HPDE6-E6E7 (cell line): ENCODE results near the gene TLE5.
"Not testable (repeated sequence)": the region's sequence is repeated elsewhere in the genome, so short reads cannot be mapped to it uniquely, and the experiment has no call there.

ENCODE experiments used
- DNase-seq: peaks from one replicate; pipeline ENCODE4 v3.0.0; 2011; ENCODE audit warnings: missing footprints; ENCODE audit errors: extremely low spot score

TLE5 gene

DNA sequence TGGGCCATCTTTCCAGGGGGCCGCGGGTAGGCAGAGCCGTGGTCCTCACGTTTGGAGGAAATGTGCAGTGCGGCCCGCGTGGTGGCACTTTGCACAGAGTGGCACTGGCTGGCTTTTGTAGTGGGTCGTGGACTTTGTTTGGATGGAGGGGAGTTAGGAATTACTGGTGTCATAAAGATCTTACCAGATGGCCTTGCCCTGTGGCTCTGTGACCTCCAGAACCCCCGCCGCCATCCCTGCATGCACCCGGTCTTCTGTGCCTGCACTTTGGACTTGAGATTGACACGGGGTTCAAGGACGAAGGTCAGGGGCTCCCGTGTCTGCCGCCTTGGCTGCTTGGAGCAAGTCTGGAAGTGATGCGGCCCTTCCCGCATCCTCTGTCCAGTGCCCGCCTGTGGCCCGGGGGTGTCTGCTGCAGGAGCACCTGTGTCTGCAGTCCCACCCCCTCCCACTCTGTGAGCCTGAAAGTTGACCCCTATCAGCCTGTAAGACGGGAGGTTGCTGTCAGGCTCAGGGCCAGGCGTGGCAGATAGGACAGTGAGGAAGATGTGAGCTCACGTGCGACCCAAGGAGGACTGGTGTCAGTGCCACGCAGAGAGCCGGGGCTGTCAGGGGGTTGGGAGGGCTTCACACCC, 34.1 kb upstream of the TLE5 start:
- no peak for DNase-seq

GRCh38 chr19:3095441-3096191, 33.3 kb upstream of the TLE5 start:
- DNase-seq: no peak

- DNase-seq: no peak
These were observed 32.5 kb upstream of the TLE5 start for GRCh38 chr19:3094601-3095440.

DNA sequence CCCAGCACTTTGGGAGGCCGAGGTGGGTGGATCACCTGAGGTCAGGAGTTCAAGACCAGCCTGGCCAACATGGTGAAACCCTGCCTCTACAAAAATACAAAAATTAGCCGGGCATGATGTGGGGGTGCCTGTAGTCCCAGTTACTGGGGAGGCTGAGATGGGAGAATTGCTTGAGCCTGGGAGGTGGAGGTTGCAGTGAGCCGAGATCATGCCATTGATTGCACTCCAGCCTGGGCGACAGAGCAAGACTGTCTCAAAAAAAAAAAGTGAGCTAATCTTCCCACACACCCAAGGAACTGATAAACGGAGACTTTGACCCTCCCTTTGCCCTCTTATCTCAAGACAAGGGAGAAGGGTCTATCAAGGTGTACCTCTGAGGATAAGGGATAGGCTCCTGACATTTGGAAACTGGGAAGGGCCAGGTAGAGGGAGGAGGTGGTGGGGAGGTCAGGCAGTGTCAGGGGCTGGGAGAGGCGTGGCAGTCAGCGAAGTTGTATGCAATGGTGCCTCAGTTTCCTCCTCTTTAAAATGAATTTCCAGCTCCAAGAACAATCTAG, 27.1 kb upstream of the TLE5 start:
- not testable (repeated sequence) for DNase-seq

GRCh38 chr19:3087769-3088168, 25.5 kb upstream of the TLE5 start:
- DNase-seq: no peak

DNA sequence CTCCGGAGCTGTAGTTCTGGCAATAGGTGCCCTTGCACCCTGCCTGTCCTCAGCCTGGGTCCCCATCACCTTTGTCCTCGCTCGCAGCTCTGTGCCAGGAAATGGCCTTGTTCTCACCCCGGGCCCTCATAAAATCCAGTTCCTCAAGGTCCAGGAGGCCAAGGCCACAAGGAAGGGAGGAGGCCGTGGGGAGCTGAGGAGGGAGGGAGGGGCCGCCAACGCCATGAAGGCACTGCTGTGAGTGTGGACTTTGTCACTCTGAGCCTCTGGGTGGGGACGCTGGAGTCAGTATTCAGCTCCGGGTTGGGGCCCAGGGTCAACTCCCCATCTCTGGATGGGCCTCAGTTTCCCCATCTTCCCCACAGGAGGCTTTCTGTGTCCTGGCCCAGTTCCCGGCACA, 22.6 kb upstream of the TLE5 start:
- DNase-seq: no peak

DNA sequence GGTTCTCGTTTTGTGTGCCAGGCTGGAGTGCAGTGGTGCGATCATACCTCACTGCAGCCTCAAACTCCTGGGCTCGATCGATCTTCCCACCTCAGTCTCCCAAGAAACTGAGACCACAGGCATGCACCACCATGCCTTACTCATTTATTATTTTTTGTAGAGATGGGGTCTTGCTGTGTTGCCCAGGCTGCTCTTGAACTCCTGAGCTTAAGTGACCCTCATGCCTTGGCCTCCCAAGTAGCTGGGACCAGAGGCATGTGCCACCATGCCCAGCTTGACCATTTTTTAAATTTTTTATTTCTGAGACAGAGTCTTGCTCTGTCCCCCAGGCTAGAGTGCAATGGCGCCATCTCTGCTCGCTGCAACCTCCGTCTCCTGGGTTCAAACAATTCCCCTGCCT, 21.7 kb upstream of the TLE5 start:
- DNase-seq: no peak

DNA sequence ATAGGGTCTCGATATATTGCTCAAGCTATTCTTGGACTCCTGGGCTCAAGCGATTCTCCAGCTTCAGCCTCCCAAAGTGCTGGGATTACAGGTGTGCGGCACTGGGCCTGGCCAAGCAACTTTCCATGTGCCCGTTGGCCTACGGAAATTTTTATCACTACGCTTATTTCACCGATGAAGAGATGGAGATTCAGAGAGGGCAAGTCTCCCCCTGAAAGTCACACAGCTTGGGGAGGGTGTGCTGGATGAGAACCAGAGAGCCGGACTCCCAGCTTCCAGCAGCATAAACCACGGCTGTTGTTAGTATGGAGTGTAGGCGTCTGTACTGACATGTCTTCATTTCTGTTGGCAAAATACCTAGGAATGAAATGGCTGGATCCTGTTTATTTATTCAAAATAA, 20.0 kb upstream of the TLE5 start:
- no peak for DNase-seq

DNA sequence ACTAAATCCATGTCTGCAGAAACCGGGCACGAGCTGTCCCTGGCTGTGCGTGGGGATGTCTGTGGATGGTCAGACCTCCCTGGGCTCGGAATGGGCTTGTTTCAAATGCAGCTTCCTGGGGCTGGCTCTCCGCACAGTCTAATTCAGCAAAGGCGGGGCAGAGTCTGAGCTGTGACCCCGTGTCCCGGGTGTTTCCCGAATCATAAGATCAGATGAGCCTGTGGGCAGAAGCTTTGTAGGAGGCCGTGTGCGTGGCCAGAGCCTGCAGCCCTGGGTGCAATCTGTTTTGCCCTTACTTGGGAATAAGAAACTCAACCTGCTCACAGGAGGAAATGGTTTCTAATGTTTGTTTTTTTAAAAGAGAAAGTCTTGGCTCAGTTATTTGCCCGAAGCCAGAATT, 18.0 kb upstream of the TLE5 start:
- no peak for DNase-seq

DNA sequence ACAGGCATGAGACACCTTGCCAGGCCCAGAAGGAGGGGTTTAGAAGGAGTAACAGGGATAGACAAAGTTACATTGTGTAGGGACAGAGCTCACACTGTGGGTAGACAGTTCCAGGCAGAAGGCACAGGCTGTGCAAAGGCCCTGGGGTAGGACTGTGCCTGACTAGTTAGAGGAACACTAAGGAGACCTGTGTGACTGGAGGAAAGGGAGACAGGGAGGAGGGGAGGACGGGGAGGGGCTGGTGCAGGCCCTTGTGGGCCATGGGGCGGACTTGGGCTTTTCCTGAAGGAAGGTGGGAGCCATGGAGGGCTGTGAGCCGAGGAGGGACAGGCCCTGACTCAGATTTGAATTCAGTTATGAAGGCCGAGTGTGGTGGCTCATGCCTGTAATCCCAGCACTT, 17.3 kb upstream of the TLE5 start:
- no peak for DNase-seq

- no peak for DNase-seq
These were observed 13.5 kb upstream of the TLE5 start for GRCh38 chr19:3075605-3076431.

DNA sequence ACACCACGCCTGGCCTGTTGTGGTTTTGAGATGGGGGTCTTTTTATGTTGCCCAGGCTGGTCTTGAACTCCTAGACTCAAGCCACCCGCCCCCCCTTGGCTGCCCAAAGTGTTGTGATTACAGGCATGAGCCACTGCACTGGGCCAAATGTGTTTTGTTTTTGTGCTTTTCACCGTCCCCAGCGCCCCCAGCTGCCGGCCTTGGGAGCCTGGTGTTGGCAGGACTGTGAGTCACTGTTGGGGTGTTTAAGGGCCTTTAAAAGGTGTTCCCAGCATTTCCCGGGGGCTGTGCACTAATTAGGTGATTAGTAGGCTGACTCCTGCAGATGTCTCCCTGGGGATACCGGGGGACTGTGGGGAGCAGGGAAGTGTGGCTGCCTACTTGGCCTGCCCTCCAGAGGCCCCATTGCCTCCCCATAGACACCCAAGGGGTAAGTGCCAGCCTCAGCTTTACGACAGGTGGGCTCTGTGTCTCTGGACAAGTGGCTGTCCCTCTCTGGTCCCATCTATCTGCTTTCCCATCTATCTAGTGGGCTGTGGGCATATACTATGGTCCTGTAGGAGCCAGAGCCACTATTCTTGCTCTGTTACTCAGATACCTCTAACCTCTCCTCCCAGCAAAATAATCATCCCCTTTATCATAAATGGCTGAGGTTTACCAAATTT, 11.8 kb upstream of the TLE5 start:
- DNase-seq: no peak

- DNase-seq: no peak
These were observed 10.9 kb upstream of the TLE5 start for GRCh38 chr19:3073159-3073563.

GRCh38 chr19:3071768-3072167, 9.5 kb upstream of the TLE5 start:
- no peak for DNase-seq

DNA sequence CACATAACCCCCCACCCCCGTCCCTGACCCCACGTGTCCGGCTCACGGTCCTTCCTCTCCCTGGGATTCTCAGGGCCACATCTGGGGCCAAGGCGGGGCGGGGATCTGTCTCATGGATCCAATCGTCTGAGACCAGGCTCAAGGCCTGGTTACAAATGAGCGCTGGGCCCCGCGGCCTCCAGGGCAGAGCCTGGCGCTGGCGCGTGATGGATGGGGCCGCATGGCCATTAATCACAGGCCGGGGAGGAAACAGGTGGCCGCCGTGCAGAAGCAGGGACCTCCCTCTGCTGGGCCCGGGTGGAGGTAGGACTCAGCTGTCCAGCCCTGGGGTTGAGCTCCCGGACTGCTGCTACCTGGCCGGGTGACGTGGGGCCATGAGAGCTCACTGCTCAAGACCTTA, 5.8 kb upstream of the TLE5 start:
- no peak for DNase-seq

GRCh38 chr19:3067563-3067962, 5.3 kb upstream of the TLE5 start:
- no peak for DNase-seq

GRCh38 chr19:3066482-3067049, 4.3 kb upstream of the TLE5 start:
- DNase-seq: no peak

DNA sequence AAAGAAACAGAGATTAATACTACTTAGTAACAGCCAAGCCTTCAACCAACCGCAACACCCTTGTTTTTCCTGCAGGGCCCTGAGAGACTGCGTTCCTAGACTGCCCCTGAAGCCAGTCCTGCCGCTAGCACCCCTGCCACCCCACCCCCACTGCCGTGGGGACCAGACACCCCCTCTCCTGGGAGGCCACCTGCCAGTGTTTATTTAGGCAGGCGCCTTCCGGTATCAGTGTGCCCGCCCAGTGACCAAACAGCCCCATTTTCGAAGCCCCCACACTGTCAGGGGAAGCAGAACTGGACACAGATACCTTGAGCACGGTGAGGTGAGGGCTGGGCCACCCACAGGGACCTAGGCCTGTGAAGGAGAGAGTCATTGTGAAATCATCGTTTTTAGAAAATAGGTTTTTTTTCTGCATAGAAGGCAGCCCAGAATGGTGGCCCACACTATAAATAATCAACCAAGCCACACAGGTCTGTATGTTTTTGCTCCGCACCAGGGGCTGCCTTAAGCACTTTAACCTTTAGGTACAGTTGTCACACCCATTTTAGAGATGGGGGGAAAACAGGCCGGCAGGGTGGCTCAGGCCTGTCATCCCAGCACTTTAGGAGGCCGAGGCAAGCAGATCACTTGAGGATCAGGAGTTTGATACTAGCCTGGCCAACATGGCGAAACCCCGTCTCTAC, 3.5 kb upstream of the TLE5 start:
- no peak for DNase-seq

DNA sequence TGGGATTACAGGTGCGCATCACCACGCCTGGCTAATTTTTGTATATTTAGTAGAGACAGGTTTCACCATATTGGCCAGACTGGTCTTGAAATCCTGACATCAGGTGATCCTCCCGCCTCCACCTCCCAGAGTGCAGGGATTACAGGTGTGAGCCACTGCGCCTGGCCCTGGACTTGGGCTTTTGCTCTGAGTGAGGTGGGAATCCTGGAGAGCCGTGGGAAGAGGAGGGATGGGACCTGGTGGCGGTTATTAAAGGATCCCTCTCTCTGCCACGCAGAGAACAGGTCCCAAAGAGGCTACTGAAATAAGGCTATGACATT, 1.7 kb upstream of the TLE5 start:
- no peak for DNase-seq
